ENCODE data around the gene PIEZO2.

DNA sequence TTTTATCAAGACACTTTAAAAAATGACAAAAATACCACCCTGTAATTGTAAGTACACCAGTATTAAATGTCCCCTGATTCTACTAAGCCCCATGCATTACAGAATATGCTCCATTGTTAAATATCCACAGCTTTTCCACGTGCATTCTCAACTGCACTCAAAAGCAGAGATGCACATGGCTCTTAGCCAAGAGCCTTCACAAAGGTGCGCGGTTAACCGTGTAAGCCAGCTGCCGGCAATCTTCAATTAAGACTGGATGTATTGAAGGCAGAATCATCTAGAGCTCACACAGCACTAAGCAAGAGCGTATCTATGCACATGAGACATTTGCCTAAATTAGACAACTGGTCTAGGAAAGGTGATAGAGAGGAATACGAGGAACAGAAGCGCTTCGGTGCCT lies 345.2 kb downstream of the PIEZO2 start:
- TF ChIP-seq EZH2 (IDR thresholded peaks at IDR 0.05) (no peak), FOXP2 (optimal IDR thresholded peaks at IDR 0.05; ENCODE audit: control extremely low read depth, extremely low read length, insufficient read depth) (no peak), POLR2AphosphoS5 (IDR thresholded peaks at IDR 0.05; ENCODE audit: borderline replicate concordance, low read depth, low read length) (no peak)

Measured in SK-N-MC (cell line).